Panc1 (cell line): ENCODE measurements around the gene MRPS16.

Experiments used
- CTCF ChIP-seq: fragments of 450-650 bp; IDR thresholded peaks from 2 replicates; pipeline ENCODE4 v1.5.1; 2017; ENCODE audit warnings: mild to moderate bottlenecking
- TCF7L2 ChIP-seq: IDR thresholded peaks from 2 replicates; pipeline ENCODE4 v1.6.1; 2011; ENCODE audit warnings: mild to moderate bottlenecking, low read depth, low read length, inconsistent platforms
- TF ChIP-seq, protein P1 (sequence below), 2 experiments: IDR thresholded peaks; 2 replicates each; pipeline ENCODE4 v1.6.1; 2011 to 2012; ENCODE audit warnings: low read depth in 2 of 2, control low read depth in 1 of 2, low read length in 1 of 2, mild to moderate bottlenecking in 1 of 2, moderate library complexity in 1 of 2; ENCODE audit not compliant: insufficient read depth in 1 of 2

GRCh38 chr10:73215749-73216148, 36.7 kb downstream of the MRPS16 start:
- TF ChIP-seq CTCF, result no peak
- TF ChIP-seq, protein P1, sequence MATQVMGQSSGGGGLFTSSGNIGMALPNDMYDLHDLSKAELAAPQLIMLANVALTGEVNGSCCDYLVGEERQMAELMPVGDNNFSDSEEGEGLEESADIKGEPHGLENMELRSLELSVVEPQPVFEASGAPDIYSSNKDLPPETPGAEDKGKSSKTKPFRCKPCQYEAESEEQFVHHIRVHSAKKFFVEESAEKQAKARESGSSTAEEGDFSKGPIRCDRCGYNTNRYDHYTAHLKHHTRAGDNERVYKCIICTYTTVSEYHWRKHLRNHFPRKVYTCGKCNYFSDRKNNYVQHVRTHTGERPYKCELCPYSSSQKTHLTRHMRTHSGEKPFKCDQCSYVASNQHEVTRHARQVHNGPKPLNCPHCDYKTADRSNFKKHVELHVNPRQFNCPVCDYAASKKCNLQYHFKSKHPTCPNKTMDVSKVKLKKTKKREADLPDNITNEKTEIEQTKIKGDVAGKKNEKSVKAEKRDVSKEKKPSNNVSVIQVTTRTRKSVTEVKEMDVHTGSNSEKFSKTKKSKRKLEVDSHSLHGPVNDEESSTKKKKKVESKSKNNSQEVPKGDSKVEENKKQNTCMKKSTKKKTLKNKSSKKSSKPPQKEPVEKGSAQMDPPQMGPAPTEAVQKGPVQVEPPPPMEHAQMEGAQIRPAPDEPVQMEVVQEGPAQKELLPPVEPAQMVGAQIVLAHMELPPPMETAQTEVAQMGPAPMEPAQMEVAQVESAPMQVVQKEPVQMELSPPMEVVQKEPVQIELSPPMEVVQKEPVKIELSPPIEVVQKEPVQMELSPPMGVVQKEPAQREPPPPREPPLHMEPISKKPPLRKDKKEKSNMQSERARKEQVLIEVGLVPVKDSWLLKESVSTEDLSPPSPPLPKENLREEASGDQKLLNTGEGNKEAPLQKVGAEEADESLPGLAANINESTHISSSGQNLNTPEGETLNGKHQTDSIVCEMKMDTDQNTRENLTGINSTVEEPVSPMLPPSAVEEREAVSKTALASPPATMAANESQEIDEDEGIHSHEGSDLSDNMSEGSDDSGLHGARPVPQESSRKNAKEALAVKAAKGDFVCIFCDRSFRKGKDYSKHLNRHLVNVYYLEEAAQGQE (IDR thresholded peaks at IDR 0.05; ENCODE audit: insufficient read depth in 1 of 2, low read depth in 2 of 2, low read length in 1 of 2), result no peak
- TF ChIP-seq TCF7L2, result no peak
